CD4-positive, alpha-beta T cell treated with Interferon gamma for 1 hour (primary cell): ENCODE data around the gene FOXC1.

Source experiments
- DNase-seq: peaks from one replicate; pipeline ENCODE4 v3.0.0-alpha.2; 2020

FOXC1 gene

DNA sequence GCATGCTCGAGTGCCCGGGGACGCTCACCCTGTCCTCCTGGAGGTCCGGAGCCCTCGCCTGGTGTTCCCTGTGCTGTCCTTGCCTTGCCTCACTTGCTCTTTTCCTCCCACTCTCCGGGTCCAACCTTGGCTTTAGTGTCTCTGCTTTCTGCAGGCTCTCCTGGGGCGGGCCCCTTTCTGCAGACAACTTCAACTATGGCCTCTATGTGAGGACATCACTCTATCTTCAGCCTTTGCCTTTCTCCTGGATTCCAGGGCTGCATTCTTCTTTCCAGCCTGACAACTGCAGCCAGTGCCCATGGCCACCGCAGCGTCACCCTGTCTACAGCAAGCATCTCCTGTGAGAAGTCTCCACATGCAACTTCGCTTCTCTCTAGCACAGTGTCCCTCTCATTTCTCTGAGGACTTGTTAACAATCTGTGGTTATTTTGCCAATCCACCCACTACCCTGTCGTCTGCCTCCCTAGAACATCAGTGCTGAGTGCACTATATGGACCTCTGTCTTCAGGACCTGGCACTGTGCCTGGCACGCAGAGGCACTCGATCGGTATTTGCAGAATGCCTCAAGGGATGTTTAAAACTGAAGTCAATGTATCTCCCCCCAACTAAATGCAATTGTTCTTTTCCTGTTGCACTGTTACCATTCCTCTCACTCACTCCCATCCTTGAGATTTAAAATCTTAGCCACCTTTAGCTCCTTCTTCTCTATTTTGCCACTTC lies 35.9 kb downstream of the FOXC1 start:
- no peak for DNase-seq

DNA sequence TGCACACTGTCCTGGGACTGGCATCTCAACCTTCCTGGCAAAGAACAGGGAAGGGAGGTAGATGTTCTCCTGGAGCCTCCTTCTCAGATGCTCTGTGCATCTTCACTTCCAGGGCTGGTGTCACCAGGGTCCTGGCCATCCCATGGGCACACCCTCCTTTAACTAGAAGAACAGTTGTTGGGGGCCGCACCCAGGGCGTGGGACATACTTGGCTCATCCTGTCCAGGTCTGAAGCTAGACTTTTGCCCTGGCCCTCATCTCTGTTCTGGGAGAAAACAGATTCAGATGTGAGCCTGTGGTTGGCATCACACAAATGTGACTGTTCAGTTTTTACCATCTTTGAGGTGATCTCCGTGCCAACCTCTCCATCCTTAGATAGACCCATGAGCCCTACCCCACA lies 41.6 kb downstream of the FOXC1 start:
- DNase-seq, result no peak

DNA sequence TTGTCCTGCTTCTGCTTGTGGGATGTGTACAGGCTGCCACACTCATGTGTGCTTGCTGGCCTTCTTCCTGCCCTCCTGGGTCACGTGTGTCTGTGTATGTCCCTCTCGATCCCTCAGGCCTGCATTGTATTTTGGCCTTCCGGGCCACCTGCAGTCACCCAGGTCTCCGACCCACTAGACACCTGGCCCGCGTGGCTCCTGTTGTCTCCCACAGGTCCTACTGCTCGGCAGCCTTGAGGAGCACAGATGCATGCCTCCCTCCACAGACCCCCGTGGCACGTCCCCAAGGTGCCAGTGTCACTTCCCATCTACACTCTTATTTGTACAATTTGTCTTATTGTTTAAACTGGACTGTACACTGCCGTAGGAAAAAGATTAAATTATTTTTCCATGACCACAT lies 43.1 kb downstream of the FOXC1 start:
- DNase-seq, result no peak

DNA sequence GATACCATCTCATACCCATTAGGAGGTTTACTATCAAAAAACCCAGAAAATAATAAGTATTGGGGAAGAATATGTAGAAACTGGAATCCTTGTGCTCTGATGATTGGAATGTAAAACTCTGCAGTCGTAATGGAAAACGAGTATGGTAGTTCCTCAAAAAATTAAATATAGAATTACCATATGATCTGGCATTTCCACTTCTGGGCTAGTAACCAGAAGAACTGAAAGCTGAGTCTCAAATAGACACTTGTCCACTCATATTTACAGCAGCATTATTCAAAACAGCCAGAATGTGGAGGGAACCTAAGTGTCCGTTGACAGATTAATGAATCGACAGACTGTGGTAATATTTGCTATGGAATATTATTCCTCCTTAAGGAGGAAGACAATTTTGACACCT lies 44.3 kb downstream of the FOXC1 start:
- DNase-seq, result no peak

DNA sequence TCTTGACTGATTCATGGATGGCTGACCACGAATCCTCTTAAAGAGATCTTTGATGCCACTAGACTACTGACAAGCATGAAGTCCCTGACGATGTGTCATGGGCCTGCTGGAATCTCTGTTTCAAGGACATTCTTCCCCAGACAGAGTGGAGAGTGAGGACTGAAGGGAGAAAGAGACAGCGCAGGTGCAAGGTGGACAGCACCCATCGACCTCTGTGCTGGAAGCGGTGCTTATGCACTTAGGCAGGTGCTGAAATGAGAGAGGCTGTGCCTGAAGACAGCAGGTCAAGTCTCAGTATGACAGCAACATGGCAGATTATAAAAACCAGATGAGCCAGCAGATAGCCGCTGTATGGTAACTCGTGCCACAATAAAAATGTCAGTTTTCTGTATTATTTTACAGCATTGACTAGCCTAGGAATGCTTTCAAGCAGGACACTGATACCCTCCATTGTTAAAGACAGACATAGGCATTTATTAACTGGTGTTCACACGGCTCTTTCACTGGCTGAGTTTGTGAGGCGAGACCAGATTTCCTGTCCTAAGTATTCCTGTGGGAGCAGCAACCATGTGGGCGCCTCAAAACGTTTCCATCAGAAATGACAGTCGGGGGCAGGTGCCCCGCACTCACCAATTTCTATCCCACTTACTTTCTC lies 47.5 kb downstream of the FOXC1 start:
- DNase-seq, result no peak

DNA sequence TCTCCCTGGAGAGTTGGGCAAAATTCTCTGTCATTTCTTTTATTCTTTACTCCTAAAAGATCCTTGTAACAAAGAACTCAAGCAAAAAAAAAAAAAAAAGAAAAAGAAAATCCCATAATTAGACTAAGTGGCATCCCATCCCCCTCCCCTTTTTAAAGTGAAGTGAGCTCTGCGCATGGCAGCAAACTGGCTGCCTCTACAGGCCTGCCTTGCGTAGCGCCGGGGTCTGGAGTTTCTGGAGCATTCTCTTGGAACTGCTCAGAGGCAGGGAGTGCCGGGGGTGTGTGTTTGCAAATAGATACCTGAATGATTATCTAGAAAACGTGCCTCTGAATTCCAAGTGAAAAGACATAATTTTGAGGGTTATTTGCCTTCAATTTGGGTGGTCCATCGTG lies 48.1 kb downstream of the FOXC1 start:
- DNase-seq, result no peak

DNA sequence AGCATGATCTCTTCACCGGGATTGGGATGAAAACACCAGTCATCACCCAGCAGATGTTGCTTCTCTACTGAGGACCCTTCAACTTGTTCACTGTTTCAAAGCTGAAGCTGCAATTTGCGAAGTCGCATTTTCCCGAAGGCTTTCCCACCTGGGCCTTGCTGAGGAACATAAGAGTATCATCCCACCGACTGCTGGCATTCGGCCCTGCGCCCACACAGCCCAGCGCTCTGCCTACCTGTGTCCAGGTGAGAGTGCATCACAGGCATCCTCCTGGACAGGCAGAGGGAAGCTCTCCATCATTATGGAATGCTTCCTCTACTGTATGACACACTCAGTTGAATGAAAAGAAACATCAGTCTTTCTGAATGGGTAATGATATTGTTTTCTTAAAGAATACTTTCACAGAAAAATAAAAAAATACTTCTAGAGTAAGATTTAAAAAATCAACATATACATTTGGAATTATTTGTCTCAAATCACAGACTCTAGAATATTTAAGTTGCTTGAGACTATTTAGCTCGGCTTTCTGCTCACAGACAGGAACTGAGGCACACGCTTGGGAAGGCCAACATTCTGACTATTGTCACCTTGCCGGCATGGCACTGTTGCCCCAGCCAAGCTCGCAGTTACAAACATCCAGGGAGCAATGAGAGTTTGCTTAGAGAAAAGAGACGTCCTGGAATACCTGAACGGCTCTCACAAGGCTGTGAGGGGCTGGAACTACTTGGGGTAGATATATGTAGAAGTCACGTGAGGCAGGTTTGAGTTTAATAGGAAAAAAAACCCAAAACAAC lies 48.7 kb downstream of the FOXC1 start:
- DNase-seq, result no peak

DNA sequence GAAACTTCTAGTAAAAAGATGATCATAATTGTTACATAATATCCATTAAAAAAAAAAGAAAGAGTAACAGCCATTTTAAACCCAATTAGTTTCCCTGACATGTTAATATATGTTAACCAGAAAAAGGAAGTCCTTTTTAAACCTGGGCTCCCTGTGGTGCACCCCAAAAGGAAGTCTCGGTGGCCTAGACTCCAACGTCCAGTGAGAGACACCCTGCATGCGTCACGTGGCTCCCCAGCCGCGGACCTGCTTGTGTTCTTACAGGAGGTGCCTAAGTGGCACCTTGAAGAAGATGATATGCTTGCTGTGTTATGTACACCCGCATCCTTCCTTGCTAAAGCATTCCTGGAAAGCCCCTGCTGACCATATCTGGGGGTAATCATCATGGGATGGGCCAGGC lies 50.1 kb downstream of the FOXC1 start:
- DNase-seq, result no peak

DNA sequence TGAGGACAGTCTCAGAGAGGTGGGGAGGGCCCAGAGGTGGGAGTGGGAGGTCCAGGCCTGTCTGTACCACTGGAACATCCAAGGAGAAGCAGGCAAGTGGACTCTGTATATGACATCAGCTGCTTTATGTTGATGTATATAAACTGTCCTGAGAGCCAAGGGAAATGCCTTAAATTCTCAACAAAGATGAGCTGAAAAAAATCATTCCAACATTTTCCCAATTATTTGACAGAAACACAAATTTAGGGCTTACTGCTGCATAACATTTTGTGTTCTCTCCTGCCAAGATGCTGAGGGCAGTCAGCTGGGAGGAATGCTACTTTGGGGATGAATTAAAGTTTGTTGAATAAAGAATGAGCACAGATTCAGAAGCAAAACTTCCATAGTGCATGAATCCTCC lies 52.8 kb downstream of the FOXC1 start:
- DNase-seq, result no peak
